GM18520 (cell line): Measurements from ENCODE around the gene QRICH2.

Experiments used
- ATAC-seq: cut with Tn5 transposase; IDR thresholded peaks from one replicate; pipeline ENCODE4 v1.9.1; 2021; ENCODE audit not compliant: unreplicated experiment

The QRICH2 gene

DNA sequence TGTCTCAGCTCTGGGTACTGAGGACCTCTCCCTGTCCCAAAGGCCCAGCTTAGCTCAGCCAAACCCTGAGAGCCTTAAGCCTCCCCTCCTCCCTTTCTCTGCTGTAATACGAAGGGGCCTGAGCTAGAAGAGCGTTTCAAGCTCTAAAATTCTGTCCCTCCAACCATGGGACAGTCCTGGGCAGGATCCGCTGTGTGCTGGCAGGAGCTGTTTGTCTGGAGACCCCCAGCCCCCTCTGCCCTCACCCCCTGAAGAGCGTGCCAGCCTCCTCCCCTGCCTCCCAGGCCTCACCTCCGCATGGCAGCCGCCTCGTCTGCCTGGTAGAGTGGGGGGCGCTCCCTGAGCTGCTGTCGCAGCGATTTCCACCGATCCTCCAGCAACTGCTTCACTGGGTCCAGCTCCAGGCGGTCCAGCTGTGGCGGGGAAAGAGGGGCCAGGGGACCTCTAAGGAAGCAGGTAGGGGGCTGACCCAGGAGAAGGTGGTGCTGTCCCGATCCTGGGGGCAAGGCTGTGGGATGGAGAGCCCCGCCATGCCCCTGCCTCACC, 28.3 kb downstream of the QRICH2 start:
- ATAC-seq: no peak

DNA sequence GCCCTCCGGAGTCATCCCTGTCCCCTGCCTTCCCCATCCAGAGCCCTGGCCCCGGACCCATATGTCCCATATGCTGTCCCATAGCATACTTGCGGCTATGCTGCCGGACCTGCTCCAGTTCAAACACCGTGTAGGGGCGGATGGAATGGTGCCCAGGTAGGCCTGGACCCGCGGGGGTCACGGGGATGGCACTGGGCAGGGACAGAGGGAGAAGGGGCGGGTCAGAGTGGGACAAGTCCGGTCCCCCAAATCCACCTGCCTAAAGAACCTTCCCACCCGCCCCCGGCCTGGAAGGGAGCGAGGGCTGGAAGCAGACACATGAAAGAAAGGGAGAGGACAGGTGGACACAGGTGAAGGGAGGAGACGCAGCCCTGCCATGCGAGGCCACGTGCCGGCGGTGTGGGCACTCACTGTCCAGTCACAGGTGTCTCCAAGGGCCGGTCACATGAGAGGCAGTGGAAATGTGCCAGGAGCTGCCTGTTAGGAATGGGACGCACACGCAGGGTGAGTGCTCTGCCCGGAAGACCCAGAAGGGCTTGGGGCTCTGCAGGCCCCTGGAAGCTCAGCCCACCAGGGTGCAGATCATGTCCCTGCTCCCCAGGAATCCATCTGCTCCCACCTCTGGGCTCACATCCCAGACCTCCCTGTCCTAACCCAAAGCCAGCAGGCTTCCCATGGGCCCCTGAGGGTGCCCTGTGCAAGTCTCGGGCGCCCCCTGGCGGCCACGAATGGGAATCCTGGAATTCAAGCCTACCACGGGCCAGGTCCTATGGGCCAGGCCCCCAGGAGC, 28.9 kb downstream of the QRICH2 start:
- ATAC-seq: no peak

DNA sequence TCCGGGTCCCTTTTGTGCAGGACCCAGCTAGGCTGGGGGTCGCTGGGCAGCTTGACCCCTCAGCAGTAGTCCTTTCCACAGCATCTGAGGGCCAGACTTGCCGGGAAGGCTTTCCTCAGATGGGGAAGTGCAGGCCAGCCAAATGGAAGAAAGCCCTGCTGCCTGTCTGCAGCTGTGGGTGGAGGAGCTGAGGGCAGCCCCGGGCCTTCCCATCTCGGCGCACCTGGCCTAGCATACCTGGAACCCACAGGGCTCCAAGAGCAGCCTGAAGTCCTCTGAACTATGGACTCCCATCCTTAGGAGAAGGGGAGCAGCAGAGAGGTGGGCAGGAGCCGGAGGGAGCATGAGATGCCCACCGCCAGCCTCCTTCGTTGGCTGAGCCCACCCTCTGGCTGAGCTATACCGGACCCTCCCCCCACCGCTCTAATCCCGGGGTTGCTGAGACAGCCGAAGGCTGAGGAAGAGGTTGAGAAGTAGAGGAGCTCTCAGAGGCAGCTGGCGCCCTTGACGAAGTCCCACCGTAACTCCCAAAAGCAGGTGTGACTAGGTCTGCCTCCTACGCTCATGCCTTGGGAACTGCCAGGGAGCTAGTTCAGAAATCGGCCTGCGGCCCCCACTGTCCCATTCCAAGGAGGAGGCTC, 29.7 kb downstream of the QRICH2 start:
- ATAC-seq: no peak

DNA sequence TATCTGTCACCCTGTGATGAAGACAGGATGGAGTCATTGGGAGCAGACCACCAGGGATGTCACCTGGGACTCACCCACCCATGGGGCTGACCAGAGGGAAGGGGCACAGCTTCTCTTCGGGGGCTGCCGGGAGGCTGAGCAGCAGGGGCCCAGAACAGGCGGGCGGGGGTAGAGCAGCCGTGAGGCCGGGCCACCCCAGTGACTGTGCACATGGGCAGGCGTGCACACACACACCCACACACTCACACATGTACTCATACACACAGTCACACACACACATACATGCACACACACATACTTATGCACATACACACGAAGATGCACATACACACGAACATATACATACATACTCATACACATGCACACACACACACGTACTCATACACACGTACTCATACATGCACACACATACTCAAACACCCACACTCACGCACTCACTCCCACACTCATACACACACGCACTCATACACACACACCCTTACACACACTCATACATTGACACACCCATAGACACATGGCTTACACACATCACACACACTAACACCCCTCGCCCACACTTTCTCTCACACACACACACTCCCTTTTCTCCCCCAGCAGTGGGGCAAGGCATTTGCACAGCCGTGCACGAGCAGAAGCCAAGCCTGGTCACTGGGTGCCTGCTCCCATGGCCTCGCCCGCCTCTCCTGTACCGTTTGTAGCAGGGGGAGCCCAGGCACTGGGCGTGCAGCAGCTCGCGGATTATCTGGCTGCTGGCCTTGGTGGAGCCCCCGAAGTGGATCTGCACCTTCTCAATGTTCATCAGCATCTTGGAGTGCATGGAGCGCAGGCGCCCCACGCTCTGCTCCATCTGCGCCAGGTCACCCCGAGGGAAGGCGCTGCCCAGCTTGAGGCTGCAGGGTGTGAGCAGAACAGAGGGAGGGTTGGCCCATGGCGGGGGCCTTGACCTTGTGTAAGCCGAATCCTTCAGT, 30.5 kb downstream of the QRICH2 start:
- no peak for ATAC-seq

DNA sequence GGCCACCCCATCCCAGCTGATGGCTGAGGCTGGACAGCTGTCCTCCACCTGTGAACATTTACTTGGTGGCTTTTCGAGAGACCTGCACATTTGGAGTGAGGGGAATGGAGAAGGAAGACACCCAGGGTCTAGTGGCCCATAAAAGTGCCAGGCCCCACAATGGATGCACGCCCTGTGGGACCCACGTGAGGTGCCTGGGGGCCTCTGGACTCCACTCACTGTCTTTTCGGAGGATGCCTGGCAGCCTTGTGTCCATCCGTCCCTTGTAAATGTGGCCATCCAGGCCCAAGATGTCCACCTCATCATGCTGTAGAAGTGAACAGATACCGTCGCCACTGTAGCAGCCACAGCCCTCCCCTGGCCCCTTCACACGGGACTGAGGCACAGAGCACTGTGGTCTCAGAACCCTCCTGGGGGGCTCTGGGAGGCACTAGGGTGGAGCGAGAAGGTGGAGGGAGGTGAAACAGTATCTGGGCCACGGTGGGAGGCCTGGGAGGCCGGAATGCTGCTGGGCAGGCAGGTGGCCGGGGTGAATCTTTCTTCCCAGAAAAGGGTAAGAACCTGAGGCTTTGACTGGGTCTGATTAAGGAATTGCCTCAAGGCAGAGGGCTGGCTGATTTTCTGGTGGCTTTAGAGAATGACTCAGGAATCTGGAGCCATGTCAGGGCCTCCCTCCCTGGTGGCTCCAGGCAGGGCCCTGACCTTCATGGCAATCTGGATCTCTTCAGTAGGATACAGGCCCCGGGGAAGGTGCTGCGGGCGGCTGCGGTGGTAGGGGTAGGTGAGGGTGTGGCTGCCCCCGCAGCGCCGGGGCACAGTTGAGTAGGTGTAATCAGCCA, 31.4 kb downstream of the QRICH2 start:
- no peak for ATAC-seq

- ATAC-seq: no peak
Observed at GRCh38 chr17:76276069-76276431, 32.0 kb downstream of the QRICH2 start.

GRCh38 chr17:76275382-76276068, 32.6 kb downstream of the QRICH2 start:
- no peak for ATAC-seq

- no peak for ATAC-seq
Observed at GRCh38 chr17:76274112-76274956, 33.7 kb downstream of the QRICH2 start.

- ATAC-seq: no peak
Observed at GRCh38 chr17:76273445-76274111, 34.5 kb downstream of the QRICH2 start.

GRCh38 chr17:76272541-76273444, 35.3 kb downstream of the QRICH2 start:
- no peak for ATAC-seq

DNA sequence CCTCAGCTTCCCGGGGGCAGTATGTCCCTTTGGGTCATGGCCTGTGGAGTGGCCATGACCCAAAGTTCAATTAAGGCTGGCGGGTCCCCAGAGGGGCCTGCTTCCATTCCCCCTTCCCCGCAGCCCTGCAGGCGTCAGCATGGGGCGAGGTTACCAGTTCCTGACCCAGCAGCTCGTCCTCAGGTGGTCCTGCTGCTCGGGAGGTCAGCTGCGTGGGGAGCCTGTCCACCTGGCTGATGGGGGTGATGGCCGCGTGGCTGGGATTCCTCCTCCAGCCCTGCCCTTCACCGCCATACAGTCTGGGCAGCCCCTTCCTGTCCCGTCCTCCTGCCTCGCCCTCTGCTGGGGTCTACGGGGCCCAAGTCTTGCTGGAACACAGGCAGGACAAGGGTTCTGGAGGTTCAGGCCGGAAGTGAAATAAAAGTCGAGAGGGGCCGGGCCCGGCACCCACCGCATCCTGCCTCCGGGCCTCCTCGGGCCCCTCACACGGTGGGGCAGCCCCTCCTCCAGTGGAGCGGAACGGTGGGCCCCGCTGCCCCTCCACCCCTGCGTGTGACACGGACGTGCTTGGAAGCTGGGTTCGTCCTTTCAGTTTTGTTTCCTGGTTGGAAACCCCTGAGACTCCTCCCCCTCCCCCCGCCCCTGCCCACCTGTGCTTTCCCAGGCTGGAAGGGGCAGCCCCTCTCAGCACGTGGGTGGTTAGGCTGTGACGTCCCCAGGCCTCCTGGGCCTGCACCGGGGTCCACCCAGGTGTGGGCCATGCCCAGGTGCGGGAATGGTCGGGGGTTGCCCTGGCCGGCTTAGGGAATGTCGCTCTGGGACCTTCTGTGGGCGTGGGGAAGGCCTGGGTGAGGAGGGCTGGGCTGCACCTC, 36.2 kb downstream of the QRICH2 start:
- peak; percentile 26 for ATAC-seq

DNA sequence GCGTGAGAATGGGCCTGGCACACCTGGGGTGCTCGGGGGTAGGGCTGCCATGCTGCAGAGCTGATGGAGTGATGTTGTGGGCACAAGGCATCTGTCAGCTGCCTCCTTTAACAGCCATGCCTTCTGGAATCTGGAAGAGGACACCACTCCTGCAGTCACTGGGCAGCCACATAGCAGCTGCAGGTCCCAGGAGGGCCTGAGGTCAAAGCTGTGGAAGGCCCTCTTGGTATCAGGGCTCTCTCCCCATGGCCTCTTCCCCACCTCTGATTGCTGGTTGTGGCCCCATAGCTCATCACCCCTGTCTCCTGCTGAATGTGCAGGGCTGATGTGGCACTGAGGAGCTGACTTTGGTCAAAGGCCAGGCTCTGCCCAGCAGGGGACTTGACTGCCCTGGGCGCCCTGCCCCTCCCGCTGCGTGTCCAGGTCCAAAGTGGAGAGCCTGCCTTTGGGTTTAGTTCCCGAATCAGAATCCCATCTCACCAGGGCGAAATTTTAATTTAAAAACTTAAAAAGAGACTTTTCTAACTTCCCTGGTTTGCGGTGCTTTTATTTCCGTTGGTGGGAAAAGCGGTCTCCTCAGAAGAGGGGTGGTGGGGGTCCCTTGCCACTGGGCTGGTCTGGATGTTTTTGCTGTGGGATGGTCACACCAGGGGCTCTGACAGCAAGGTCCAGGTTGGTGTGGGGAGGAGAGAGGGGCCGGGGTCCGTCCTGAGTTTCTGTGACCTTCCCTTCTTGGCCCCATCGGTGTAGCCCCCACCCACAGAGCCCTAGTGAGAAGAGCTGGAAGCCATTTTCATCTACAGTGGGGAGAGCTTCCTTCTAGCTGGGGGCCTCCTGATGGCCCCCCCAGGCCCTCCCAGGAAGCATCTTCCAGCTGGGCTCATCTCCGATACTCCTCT, 37.1 kb downstream of the QRICH2 start:
- ATAC-seq: no peak

DNA sequence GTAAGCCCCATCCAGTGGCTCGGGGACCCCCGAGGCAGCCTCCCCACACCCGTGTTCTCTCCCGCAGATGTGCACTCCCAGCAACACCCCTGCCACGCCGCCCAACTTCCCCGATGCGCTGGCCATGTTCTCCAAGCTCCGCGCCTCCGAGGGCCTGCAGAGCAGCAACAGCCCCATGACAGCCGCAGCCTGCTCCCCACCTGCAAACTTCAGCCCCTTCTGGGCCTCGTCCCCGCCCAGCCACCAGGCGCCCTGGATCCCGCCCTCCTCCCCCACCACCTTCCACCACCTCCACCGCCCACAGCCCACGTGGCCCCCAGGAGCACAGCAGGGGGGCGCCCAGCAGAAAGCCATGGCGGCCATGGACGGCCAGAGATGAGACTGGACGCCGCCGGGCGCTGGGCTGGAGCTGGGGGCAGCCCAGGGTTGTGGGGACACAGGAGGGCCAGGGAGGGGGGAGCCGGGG, 37.9 kb downstream of the QRICH2 start:
- ATAC-seq: no peak

GRCh38 chr17:76268991-76269981, 38.8 kb downstream of the QRICH2 start:
- ATAC-seq: no peak
